Panc1 (cell line): ENCODE measurements around the gene SRGAP3. TPM values are rescaled to one million over a fixed set of nuclear protein-coding genes. Genes with fewer than 3 reads are reported as not detected.
A peak's percentile ranks its signal among the peaks of the same experiment; 100 is the strongest.

Experiments
- ATAC-seq: fragments of 200-7000 bp; cut with Tn5 transposase; 2 replicates; pipeline ENCODE4 v1.9.1; 2020; ENCODE audit warnings: mild to moderate bottlenecking, moderate library complexity
- BruUV-seq: library from RNA; stranded (reverse); fragments of 400-500 nt; replicated peaks from 2 replicates; lab custom pipeline; 2021; lab: Mats Ljungman, UMichigan
- CTCF ChIA-PET: fragments of 300-600 bp; sonication (Branson Sonifier 250); formaldehyde crosslinking; loops from one replicate; lab custom pipeline; 2022; ENCODE audit warnings: antibody characterized with exemption; lab: Charles Lee
- POLR2A ChIA-PET: fragments of 300-600 bp; sonication (Branson Sonifier 250); formaldehyde crosslinking; loops from one replicate; lab custom pipeline; 2022; ENCODE audit warnings: antibody characterized with exemption; lab: Charles Lee
- DNase-seq: peaks from one replicate; pipeline ENCODE4 v3.0.0-alpha.2; 2010; ENCODE audit warnings: low read depth, low spot score
- H3K27ac ChIP-seq: 2 replicates; pipeline ENCODE4 v1.5.1; 2011; ENCODE audit warnings: mild to moderate bottlenecking, low read length, inconsistent platforms
- H3K27me3 ChIP-seq: fragments of 200-500 bp; sonication (Bioruptor generic); 2 replicates; pipeline ENCODE4 v1.6.0; 2014; ENCODE audit warnings: low read length, inconsistent platforms; ENCODE audit not compliant: control insufficient read depth, insufficient read depth
- H3K36me3 ChIP-seq: fragments of 200-500 bp; sonication (Bioruptor generic); 2 replicates; pipeline ENCODE4 v1.5.1; 2014; ENCODE audit warnings: inconsistent platforms, mild to moderate bottlenecking, low read length, moderate library complexity; ENCODE audit not compliant: control insufficient read depth, insufficient read depth
- H3K4me1 ChIP-seq: 2 replicates; pipeline ENCODE4 v1.5.1; 2011; ENCODE audit warnings: inconsistent platforms, mild to moderate bottlenecking, low read length, moderate library complexity; ENCODE audit not compliant: control insufficient read depth, insufficient read depth
- H3K4me3 ChIP-seq, 2 experiments: 2 replicates each; pipeline ENCODE4 v1.5.1; 2011 to 2012; ENCODE audit warnings: low read depth in 2 of 2, low read length in 2 of 2, mild to moderate bottlenecking in 2 of 2, inconsistent platforms in 1 of 2, moderate library complexity in 1 of 2
- H3K9me3 ChIP-seq: fragments of 200-500 bp; sonication (Bioruptor generic); 2 replicates; pipeline ENCODE4 v1.5.1; 2014; ENCODE audit warnings: low read depth, mild to moderate bottlenecking, inconsistent platforms, low read length, moderate library complexity; ENCODE audit not compliant: control insufficient read depth, insufficient read depth
- in situ Hi-C: cut with HindIII; loops from 2 replicates; pipeline ENCODE4 v1.10.0; 2016; ENCODE audit warnings: low sequenced_read_pairs, low pct_unique_long_range_greater_than_20kb
- intact Hi-C: fragments of 100-400 bp; cut with micrococcal nuclease; formaldehyde crosslinking; loops from one replicate; pipeline ENCODE4 v1.10.0; 2022; ENCODE audit not compliant: unreplicated experiment
- total RNA-seq: library from RNA; stranded (reverse); gene quantifications from one replicate; pipeline ENCODE4 v1.2.1, GENCODE V29; 2021; ENCODE audit not compliant: unreplicated experiment
- TF ChIP-seq, protein P1 (sequence below), 2 experiments: IDR thresholded peaks; 2 replicates each; pipeline ENCODE4 v1.6.1; 2011 to 2012; ENCODE audit warnings: low read depth in 2 of 2, control low read depth in 1 of 2, low read length in 1 of 2, mild to moderate bottlenecking in 1 of 2, moderate library complexity in 1 of 2; ENCODE audit not compliant: insufficient read depth in 1 of 2

SRGAP3 gene
- total RNA-seq, 1 experiment from 2014 or later: 0.82 TPM

DNA sequence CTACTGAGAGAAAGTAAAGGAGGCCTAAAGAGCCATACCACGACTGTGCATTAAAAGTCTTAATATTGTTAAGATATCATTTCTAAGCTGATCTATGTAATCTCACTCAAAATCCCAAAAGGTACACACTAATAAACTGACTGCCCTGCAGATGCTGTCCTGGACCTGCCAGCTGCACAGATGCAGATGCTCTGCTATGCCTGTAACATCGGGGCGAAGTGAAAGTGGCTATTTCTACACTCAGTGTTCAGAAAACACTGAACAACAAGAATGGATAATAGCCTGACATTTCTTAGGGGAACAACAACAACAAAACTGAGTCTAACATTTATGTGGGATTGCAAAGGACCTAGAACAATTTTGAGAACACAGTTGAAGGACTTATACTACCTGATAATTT lies 318.1 kb downstream of the SRGAP3 start:
- Histone ChIP-seq H3K27ac (0 out of 2 replicates have a peak overlapping the region, but pooled peaks have one; percentile 5), H3K27me3 (no peaks in the 10 kb centered on the region), H3K4me1 (peaks cover 9% of the 10 kb centered on the region), H3K4me3 (no peak overlapping the region), H3K9me3 (no peaks in the 10 kb centered on the region), H3K36me3 (no peaks in the 10 kb centered on the region)
- ChIA-PET POLR2A (no interaction called here), CTCF (no interaction called here)
- DNase-seq: no peak
- no TSS peak for BruUV-seq
- peak; percentile 62; the same call in 1 of the 2 replicates for ATAC-seq
- TF ChIP-seq, protein P1, sequence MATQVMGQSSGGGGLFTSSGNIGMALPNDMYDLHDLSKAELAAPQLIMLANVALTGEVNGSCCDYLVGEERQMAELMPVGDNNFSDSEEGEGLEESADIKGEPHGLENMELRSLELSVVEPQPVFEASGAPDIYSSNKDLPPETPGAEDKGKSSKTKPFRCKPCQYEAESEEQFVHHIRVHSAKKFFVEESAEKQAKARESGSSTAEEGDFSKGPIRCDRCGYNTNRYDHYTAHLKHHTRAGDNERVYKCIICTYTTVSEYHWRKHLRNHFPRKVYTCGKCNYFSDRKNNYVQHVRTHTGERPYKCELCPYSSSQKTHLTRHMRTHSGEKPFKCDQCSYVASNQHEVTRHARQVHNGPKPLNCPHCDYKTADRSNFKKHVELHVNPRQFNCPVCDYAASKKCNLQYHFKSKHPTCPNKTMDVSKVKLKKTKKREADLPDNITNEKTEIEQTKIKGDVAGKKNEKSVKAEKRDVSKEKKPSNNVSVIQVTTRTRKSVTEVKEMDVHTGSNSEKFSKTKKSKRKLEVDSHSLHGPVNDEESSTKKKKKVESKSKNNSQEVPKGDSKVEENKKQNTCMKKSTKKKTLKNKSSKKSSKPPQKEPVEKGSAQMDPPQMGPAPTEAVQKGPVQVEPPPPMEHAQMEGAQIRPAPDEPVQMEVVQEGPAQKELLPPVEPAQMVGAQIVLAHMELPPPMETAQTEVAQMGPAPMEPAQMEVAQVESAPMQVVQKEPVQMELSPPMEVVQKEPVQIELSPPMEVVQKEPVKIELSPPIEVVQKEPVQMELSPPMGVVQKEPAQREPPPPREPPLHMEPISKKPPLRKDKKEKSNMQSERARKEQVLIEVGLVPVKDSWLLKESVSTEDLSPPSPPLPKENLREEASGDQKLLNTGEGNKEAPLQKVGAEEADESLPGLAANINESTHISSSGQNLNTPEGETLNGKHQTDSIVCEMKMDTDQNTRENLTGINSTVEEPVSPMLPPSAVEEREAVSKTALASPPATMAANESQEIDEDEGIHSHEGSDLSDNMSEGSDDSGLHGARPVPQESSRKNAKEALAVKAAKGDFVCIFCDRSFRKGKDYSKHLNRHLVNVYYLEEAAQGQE (IDR thresholded peaks at IDR 0.05; ENCODE audit: insufficient read depth in 1 of 2, low read depth in 2 of 2, low read length in 1 of 2): no peak
- intact Hi-C loops: no loop called here
- in situ Hi-C loops: no loop called here

Other genes with a start within 250 kb of the SRGAP3 start
- gene THUMPD3, start 113.4 kb upstream of the SRGAP3 start, total RNA-seq: 43.5 TPM
- gene SETD5, start 148.0 kb upstream of the SRGAP3 start, total RNA-seq: 69.4 TPM